ENCODE results near the gene CPM. TPM values are rescaled to one million over a fixed set of nuclear protein-coding genes. Genes with fewer than 3 reads are reported as not detected.

The CPM gene
- total and polyA plus RNA-seq, 2 donors (not counting 3 experiments of a cell fraction or from before 2014, with no cell fraction given), result not detected

DNA sequence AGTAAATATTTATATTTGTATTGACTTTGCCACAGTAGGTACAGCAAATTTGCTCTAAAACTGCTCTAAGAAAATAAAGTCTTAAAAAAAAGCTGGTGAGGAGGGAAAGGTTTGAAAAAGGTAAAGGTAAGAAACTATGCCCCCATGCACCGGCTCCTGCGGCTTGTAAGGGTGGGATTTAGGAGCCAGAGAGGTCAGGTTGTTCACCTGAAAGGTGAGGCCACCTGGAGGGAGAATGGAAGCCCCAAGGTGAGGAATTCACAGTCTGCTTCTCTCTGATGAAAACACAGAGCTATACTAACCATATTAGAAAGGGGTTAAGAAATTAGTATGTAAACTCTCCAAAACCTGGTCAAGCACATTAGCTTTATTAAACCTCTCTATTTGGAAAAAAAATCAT, 31.8 kb downstream of the CPM start:
- no peaks in the 10 kb centered on the region for H3K9me1 ChIP-seq (replicated peaks; ENCODE audit: control insufficient read depth, extremely low read depth, insufficient read depth, low read length)
- H3K27me3 ChIP-seq (ENCODE audit: control insufficient read depth in 2 of 2, insufficient read depth in 2 of 2, low read length in 2 of 2), result peaks cover 2 to 10% of the 10 kb centered on the region in 2 experiments
- no peaks in the 10 kb centered on the region for H3K79me2 ChIP-seq (ENCODE audit: control insufficient read depth, insufficient read depth, low read length)
- no peaks in the 10 kb centered on the region for H4K20me1 ChIP-seq (replicated peaks; ENCODE audit: control insufficient read depth, extremely low read depth, insufficient read depth, low read length)
- FAIRE-seq, result no peak
- no peaks in the 10 kb centered on the region for H3K4me1 ChIP-seq (ENCODE audit: control insufficient read depth, extremely low read depth, insufficient read depth, low read length)
- BruUV-seq (replicated peaks), result no TSS peak
- ChIA-PET CTCF (interaction anchor here (1.3 kb wide), 1 partner anchor 15 kb away, joined by 3 read pairs; no protein-coding TSS in a partner anchor), POLR2A (no interaction called here)
- no peaks in the 10 kb centered on the region for H3K9me3 ChIP-seq (replicated peaks; ENCODE audit: control insufficient read depth, insufficient read depth, low read length)
- no peak for DNase-seq (ENCODE audit: low read depth, low spot score)
- dilution Hi-C loops (cut with MboI; ENCODE audit: extremely low pct_ligation_motif_present, low sequenced_read_pairs), result no loop called here
- H3K27ac ChIP-seq (ENCODE audit: insufficient read depth, low read depth, low read length), result no peak overlapping the region
- intact Hi-C loops (cut with micrococcal nuclease), result no loop called here
- no peak for TF ChIP-seq GATA2 (IDR thresholded peaks at IDR 0.05; ENCODE audit: insufficient read depth, insufficient read length, low read depth, low read length)
- no peak for TF ChIP-seq JUN (IDR thresholded peaks at IDR 0.05; ENCODE audit: borderline replicate concordance, insufficient read depth, insufficient read length, low read depth)
- TF ChIP-seq, protein P1, sequence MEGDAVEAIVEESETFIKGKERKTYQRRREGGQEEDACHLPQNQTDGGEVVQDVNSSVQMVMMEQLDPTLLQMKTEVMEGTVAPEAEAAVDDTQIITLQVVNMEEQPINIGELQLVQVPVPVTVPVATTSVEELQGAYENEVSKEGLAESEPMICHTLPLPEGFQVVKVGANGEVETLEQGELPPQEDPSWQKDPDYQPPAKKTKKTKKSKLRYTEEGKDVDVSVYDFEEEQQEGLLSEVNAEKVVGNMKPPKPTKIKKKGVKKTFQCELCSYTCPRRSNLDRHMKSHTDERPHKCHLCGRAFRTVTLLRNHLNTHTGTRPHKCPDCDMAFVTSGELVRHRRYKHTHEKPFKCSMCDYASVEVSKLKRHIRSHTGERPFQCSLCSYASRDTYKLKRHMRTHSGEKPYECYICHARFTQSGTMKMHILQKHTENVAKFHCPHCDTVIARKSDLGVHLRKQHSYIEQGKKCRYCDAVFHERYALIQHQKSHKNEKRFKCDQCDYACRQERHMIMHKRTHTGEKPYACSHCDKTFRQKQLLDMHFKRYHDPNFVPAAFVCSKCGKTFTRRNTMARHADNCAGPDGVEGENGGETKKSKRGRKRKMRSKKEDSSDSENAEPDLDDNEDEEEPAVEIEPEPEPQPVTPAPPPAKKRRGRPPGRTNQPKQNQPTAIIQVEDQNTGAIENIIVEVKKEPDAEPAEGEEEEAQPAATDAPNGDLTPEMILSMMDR (IDR thresholded peaks at IDR 0.05; ENCODE audit: extremely low read depth in 1 of 2, insufficient read depth in 1 of 2, low read depth in 1 of 2, low read length in 2 of 2), result no peak
- TF ChIP-seq MYC (IDR thresholded peaks at IDR 0.05; ENCODE audit: low read depth, low read length), result no peak
- TF ChIP-seq, protein P2, sequence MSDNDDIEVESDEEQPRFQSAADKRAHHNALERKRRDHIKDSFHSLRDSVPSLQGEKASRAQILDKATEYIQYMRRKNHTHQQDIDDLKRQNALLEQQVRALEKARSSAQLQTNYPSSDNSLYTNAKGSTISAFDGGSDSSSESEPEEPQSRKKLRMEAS (IDR thresholded peaks at IDR 0.05; ENCODE audit: insufficient read depth, insufficient read length), result no peak
- no peak for TF ChIP-seq EZH2 (IDR thresholded peaks at IDR 0.05; ENCODE audit: borderline replicate concordance, low read depth, low read length, severe bottlenecking)
- no peak for TF ChIP-seq POLR2A (IDR thresholded peaks at IDR 0.05; ENCODE audit: low read depth, low read length)
- TF ChIP-seq POLR2AphosphoS5 (IDR thresholded peaks at IDR 0.05; ENCODE audit: insufficient read depth, low read depth, low read length), result no peak
- no peak for TF ChIP-seq FOS (IDR thresholded peaks at IDR 0.05; ENCODE audit: borderline replicate concordance, insufficient read depth, low read length)
- H3K36me3 ChIP-seq (ENCODE audit: control insufficient read depth in 2 of 2, extremely low read depth in 1 of 2, insufficient read depth in 2 of 2, low read length in 2 of 2), result no peaks in the 10 kb centered on the region
- H3K4me3 ChIP-seq (replicated peaks in 1 of 3; ENCODE audit: insufficient read depth in 1 of 3, low read depth in 1 of 3, low read length in 3 of 3), result no peak overlapping the region
- no peak overlapping the region for H3K4me2 ChIP-seq (ENCODE audit: insufficient read depth, low read length)
- no peak overlapping the region for H2AFZ ChIP-seq (ENCODE audit: low read depth, low read length)
- no peak overlapping the region for H3K9ac ChIP-seq (replicated peaks; ENCODE audit: extremely low read depth, insufficient read depth, low read length)
